A549 treated with Hydrocortisone at 1 μM for 4 hours (cell line): ENCODE data around the gene VWA5B2. TPM values are rescaled to one million over a fixed set of nuclear protein-coding genes. Genes with fewer than 3 reads are reported as not detected.

ENCODE experiments used
- total RNA-seq: library from RNA; stranded (reverse); fragments of 200-300 nt; extraction: Qiagen RNA extraction; gene quantifications from 5 replicates; pipeline ENCODE4 v1.2.3, GENCODE V29; 2022

Gene VWA5B2
- total RNA-seq = 0.25 to 0.60 TPM (median 0.40 TPM) in 5 replicates

GRCh38 chr3:184229394-184230080, at the start of gene VWA5B2:
Gene VWA5B2, plus strand, starts transcription at chr3:184229585. Its CDS starts 944 bp downstream, at chr3:184230529.

DNA sequence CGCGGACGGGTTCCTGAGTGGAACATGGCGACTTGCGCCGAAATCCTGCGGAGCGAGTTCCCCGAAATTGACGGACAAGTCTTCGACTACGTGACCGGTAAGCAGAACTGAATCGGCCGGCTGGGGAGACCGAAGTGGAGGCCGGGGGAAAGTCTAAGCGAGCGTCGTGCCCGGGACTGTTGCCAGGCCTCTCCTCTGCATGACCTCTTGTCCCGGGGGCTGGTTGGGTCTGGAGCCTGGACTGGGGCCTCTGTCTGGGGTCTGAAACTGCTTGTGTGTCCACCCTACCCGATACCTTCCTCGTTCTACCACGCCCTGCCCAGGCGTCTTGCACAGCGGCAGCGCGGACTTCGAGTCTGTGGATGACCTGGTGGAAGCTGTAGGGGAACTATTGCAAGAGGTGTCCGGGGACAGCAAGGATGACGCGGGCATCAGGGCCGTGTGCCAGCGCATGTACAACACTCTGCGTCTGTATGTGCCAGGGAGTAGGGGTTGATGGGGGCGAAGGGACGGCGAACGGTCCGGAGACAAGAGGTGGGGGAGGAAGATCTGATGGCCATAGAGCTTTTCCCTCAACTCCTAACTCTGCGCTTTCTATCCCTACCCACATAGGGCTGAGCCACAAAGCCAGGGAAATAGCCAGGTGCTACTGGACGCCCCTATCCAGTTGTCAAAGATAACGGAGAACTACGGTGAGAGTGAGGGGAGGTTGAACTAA, 43.0 kb upstream of the VWA5B2 start, which contains the start of gene ABCF3:
TSS of gene ABCF3 (plus strand) at position 16 of the 718 bp plus-strand sequence. CDS start at position 25, 9 bp downstream.

DNA sequence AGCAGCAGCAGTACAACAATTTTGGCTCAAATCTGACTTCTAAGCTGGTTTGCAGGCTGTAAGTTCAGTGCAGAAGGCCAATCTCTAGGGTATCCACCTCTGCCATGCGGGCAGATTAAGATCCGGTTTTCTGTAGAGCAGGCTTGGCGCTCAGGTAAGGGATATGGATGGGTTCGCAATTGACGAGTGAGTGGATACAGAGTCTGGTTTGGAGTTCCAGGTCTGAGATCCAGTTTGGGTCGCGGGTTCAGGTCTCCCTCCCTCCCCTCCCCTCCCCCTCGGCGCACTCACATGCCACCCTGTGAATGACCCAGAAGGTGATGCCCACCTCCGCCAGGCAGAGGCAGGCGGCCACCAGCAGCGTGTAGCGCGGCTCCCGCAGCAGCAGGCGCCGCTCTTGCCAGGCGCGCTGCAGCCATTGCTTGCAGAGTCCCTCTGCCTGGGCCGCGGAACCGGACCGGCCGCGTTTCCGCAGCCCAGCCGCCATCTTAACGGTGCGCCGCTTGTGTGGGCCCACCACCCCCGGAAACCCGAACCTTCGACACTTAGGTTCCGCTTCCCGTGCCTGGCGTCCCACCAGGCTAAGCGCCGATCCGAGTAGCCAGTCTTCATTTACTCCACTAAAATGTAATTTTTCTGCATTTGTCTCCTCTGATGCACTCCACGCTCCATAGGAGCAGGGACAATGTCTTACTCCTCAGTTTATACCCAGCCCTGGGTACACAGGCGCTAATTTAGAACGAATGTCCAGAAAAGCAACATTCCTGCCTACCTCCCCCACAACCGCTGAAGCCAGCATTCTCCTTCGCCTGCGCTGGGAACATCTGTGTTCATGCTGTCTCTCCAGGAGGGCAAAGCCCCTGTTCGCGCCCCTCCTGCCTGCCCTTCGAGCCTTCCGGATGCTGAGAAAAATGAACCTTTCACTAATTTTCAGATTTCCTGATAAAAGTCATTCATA, 19.3 kb downstream of the VWA5B2 start, which contains the start of gene ALG3:
TSS of gene ALG3 (minus strand) at position 509 of the 958 bp plus-strand sequence. CDS start at position 487, 22 bp downstream.

DNA sequence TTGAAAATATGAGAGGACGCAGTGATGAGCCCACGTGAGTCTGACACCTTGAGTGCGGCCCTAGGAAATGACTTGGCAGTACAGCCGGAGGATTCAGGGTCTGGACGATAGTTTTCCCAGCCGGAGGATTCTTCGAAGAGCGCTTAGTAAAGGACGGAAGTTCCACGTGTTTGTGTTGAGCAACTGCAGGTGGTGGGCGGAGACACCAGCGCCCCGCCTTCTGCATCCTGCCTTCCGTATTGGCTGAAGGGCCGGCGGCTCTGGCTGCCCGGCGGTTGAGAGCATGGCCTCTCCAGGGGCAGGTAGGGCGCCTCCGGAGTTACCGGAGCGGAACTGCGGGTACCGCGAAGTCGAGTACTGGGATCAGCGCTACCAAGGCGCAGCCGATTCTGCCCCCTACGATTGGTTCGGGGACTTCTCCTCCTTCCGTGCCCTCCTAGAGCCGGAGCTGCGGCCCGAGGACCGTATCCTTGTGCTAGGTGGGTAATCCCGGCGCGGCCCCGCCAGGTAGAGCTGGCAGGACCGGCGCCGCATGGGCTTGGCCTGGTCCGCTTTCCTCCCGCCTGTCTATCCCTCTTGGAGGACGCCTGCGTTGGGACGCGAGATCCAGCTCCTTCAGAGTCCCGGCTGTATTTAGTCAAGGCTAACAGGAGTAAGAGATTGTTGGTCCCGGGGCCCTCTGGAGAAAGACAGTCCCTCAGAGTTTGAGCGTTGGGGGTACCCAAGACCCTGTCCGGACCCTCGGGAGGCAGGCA, 20.2 kb downstream of the VWA5B2 start, which contains the start of gene EEF1AKMT4:
TSS of gene EEF1AKMT4 (plus strand) at position 261 of the 755 bp plus-strand sequence. CDS start at position 284, 23 bp downstream.

GRCh38 chr3:184261270-184261853, 32.0 kb downstream of the VWA5B2 start, which contains the start of gene CAMK2N2:
Gene CAMK2N2, minus strand, starts transcription at chr3:184261553. Its CDS starts 268 bp downstream, at chr3:184261285.

GRCh38 chr3:184275961-184276910, 46.9 kb downstream of the VWA5B2 start, which contains the start of gene ECE2:
Gene ECE2, plus strand, starts transcription at chr3:184276022. Its CDS starts 132 bp downstream, at chr3:184276154.

Other genes starting within 250 kb of the VWA5B2 start
- 13.2 to 17.8 TPM (median 15.7 TPM) in 5 replicates for gene ABCC5, start 211.7 kb upstream of the VWA5B2 start, total RNA-seq
- gene HTR3D, start 197.8 kb upstream of the VWA5B2 start, total RNA-seq = not detected in 5 replicates
- not detected in 5 replicates for gene HTR3C, start 176.5 kb upstream of the VWA5B2 start, total RNA-seq
- not detected in 5 replicates for gene HTR3E, start 132.5 kb upstream of the VWA5B2 start, total RNA-seq
- 27.1 to 29.4 TPM (median 28.7 TPM) in 5 replicates for gene EIF2B5, start 94.2 kb upstream of the VWA5B2 start, total RNA-seq
- gene DVL3, start 74.2 kb upstream of the VWA5B2 start, total RNA-seq = 19.5 to 26.2 TPM (median 23.2 TPM) in 5 replicates
- gene AP2M1, start 54.7 kb upstream of the VWA5B2 start, total RNA-seq = 291 to 307 TPM (median 298 TPM) in 5 replicates
- gene ABCF3, start 43.4 kb upstream of the VWA5B2 start, total RNA-seq = 29.7 to 35.9 TPM (median 33.4 TPM) in 5 replicates
- gene ALG3, start 19.4 kb downstream of the VWA5B2 start, total RNA-seq = 59.2 to 80.4 TPM (median 71.4 TPM) in 5 replicates
- gene EEF1AKMT4, start 20.1 kb downstream of the VWA5B2 start, total RNA-seq = 8.8 to 13.1 TPM (median 11.3 TPM) in 5 replicates
- 0.78 to 1.7 TPM (median 1.4 TPM) in 5 replicates for gene CAMK2N2, start 32.0 kb downstream of the VWA5B2 start, total RNA-seq
- not detected in 5 replicates for gene ECE2, start 46.4 kb downstream of the VWA5B2 start, total RNA-seq
- gene PSMD2, start 69.7 kb downstream of the VWA5B2 start, total RNA-seq = 284 to 383 TPM (median 293 TPM) in 5 replicates
- gene EIF4G1, start 85.0 kb downstream of the VWA5B2 start, total RNA-seq = 248 to 307 TPM (median 264 TPM) in 5 replicates
- 9.8 to 12.5 TPM (median 11.2 TPM) in 5 replicates for gene FAM131A, start 108.0 kb downstream of the VWA5B2 start, total RNA-seq
- 4.2 to 5.7 TPM (median 5.1 TPM) in 5 replicates for gene CLCN2, start 132.0 kb downstream of the VWA5B2 start, total RNA-seq
- gene POLR2H, start 132.1 kb downstream of the VWA5B2 start, total RNA-seq = 65.8 to 77.6 TPM (median 71.5 TPM) in 5 replicates
- 0.11 to 0.12 TPM in 2 of 5 replicates, not detected in the others for gene THPO, start 148.6 kb downstream of the VWA5B2 start, total RNA-seq
- 0.14 to 0.35 TPM (median 0.24 TPM) in 5 replicates for gene CHRD, start 150.5 kb downstream of the VWA5B2 start, total RNA-seq